Peyer's patch (tissue), 4 donors: ENCODE measurements around the gene OBSL1.

Experiments used
- CTCF ChIP-seq, 6 experiments: fragments of 450-650 bp in 4 of 6; fragments of 200-600 bp in 2 of 6; sonication (generic) in 1 of 6; IDR thresholded peaks; one replicate each; pipeline ENCODE4 v1.5.1; 2017 to 2019; ENCODE audit warnings: antibody characterized with exemption in 6 of 6, mild to moderate bottlenecking in 3 of 6, moderate library complexity in 1 of 6
- POLR2A ChIP-seq, 2 donors: fragments of 450-650 bp; IDR thresholded peaks; one replicate each; pipeline ENCODE4 v1.5.1; 2017; ENCODE audit warnings: antibody characterized with exemption in 2 of 2, mild to moderate bottlenecking in 2 of 2, moderate library complexity in 2 of 2

- TF ChIP-seq CTCF (IDR thresholded peaks at IDR 0.05) (no peak), POLR2A (IDR thresholded peaks at IDR 0.05) (no peak)
Observed at GRCh38 chr2:219557791-219558785, 13.3 kb downstream of the OBSL1 start.
